Adrenal gland (tissue), 5 donors: ENCODE measurements around the gene UXS1.

Experiments
- CTCF ChIP-seq, 6 experiments: fragments of 450-650 bp in 4 of 6; fragments of 200-600 bp in 2 of 6; sonication (generic) in 1 of 6; IDR thresholded peaks; 1 replicate in 5 of 6; 2 replicates in 1 of 6; pipeline versions ENCODE4 v1.5.1 to v1.8.0; 2016 to 2021; ENCODE audit warnings: antibody characterized with exemption in 6 of 6, mild to moderate bottlenecking in 2 of 6, moderate library complexity in 1 of 6
- POLR2A ChIP-seq, 2 donors: fragments of 450-650 bp; IDR thresholded peaks; one replicate each; pipeline ENCODE4 v1.6.1; 2017; ENCODE audit warnings: antibody characterized with exemption in 2 of 2, mild to moderate bottlenecking in 2 of 2, moderate library complexity in 1 of 2
- donor health status: DM: no; HTN: no; CAD: no.

- TF ChIP-seq POLR2A (IDR thresholded peaks at IDR 0.05) (no peak), CTCF (IDR thresholded peaks at IDR 0.05) (no peak)
Measured at GRCh38 chr2:106062627-106063026, 131.5 kb downstream of the UXS1 start.
